HG03439 (cell line): ENCODE measurements around the gene PDE6B.
"Not testable (repeated sequence)": the region's sequence is repeated elsewhere in the genome, so short reads cannot be mapped to it uniquely, and the experiment has no call there.

Source experiments
- ATAC-seq: cut with Tn5 transposase; IDR thresholded peaks from one replicate; pipeline ENCODE4 v1.9.1; 2021; ENCODE audit warnings: mild to moderate bottlenecking, moderate library complexity; ENCODE audit not compliant: unreplicated experiment

The PDE6B gene

GRCh38 chr4:635066-635835, 9.9 kb downstream of the PDE6B start:
- not testable (repeated sequence) for ATAC-seq

GRCh38 chr4:635851-636627, 10.7 kb downstream of the PDE6B start:
- no peak for ATAC-seq

DNA sequence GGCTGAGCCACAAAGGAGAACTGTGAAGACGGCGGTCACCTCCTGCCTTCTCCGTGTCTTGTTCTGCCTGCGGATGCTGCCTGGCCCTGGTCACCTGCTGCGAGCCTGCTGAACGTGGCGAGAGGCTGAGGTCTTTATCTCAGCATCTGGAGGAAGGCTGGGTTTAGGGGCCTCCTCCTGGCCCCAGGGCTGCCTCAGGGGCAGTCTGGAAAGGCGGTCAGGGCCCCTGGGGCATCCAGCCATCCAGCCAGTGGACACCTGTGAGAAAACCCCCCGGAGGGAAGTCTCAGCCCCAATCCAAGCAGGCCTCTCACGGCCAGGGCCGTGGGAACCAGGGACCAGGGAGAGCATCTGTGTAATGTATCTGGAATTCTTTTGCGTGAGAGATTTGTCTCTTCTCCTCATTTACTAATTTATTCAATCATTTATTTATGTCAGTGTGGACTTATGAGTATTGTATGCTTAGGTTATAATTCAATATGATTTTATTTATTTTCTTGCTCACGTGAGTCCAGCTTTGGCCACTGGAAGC, 11.3 kb downstream of the PDE6B start:
- no peak for ATAC-seq

DNA sequence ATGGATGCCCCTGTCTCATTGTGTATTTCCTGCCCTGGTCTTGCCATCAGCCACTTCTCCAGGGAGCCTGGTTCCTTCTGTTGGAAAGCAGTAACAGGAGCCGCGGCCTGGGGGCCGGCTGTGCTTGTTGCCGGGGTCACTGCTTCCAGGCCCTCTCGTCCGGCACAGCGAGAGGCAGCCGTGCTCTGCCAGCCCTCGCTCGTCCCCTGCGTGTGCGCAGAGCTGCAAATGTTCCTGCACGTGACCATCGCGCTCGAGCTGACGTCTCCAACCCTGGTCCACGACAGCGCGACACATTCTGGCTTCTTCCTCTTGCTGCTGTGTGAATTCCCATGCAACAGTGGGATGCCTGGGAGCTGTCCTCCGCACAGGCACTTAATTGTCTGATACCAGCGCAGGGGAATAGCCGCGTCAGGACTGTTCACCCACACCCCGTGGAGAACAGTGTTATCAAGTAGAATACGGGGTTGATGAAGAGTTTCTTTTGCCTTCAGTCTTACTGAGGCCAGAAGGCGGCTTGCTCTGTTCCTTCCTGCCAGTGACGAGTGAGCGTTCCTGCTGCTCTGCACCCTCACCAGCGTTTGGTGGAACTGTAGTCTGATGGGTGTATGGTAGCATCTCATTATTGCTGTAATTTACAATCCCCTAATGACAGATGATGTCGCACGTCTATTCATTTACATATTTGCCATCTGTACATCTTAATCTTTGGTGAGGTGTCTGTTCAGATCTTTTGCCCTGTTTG, 12.3 kb downstream of the PDE6B start:
- ATAC-seq: no peak

- ATAC-seq: not testable (repeated sequence)
Measured at GRCh38 chr4:642366-642765, 17.0 kb downstream of the PDE6B start.

DNA sequence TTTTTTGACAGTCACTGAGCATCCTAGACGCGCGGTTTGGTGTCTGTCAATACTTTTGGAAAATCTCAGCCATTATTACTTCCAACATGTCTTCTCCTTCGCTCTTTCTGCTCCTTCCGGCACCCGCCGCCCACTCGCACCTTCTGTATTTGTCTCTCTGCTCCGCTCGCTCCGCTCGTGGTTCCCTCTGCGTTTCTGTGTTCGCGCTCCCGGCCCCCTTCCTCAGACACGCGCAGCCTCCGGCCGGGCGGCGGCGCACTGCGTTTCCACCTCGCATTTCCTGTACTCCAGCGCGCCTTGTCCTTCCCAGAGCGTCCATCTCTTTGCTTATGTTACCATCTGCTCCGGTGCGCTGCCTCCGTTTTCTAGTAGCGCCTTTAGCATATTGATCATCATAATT, 21.1 kb downstream of the PDE6B start:
- ATAC-seq: no peak

GRCh38 chr4:647481-647880, 22.1 kb downstream of the PDE6B start:
- no peak for ATAC-seq

DNA sequence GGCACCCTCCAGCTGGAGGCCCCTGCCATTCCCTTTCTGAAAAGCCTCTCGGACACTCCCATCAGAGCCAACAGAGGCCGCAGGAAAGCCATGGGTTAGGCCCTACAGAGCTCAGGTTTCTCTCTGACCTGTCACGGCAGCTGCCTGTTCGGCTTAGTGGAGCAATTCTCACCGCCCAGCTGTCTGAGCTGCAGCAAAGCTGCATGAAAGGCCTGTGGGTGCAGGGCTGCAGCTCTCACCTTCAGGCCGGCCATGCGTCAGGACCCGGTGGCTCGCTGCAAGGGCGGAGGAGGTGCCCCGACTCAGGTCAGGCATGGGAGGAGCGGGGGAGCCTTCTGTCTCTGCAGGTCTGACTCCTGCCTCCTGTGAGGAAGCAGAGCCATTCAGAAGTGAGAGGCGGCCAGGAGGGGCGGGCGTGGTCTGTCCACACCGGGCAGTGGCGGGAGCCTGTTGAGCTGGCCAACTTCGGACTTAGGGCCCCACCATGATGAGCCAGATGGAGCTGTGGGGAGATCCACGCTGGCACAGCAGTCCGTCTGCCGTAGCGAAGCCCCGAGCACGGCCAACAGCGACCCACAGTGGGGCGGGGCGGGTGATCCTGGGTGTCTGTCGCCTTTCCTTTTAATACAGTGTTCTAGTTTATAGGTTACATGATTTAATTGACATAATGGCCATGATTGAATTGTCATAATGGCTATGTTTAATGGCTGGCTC, 23.4 kb downstream of the PDE6B start:
- ATAC-seq: no peak

- no peak for ATAC-seq
Measured at GRCh38 chr4:649293-649625, 23.9 kb downstream of the PDE6B start.

GRCh38 chr4:649751-650310, 24.5 kb downstream of the PDE6B start:
- ATAC-seq: no peak

GRCh38 chr4:650461-650860, 25.1 kb downstream of the PDE6B start:
- ATAC-seq: no peak

- no peak for ATAC-seq
Measured at GRCh38 chr4:650951-651883, 25.8 kb downstream of the PDE6B start.

DNA sequence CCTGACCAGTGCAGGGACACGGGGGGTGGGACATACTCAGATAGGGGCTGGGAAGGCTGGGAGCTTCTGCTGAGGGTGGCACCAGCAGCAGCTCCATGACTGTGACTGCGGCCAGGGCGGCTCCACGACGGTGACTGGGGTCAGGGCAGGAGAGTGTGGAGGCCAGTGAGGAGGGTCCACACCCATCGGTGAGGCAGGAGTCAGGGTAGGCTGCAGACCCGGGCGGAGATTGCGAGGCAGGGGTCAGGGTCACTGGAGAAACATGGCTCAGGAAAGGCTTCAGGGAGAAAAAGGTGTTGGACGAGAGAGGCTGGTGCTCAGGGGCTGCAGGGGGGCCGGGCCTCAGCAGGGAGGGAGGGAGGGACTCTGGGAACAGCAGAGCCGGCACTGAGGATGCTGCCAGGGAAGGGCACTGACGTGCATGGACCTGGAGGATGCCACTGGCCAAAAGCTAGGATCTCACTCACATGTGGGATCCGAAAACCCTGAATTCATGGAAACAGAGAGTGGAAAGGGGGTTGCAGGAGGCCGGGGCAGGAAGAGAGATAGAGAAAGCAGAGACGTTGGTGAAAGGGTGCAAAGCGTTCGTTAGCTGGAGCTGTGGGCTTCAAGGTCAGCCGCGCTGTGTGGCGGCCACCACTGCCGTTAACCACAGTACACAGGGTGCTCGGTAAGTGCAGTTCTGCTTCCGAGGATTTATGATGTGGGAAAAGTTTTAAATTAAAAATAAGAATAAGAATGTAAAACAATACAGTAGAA, 26.7 kb downstream of the PDE6B start:
- no peak for ATAC-seq

- ATAC-seq: no peak
Measured at GRCh38 chr4:653080-653821, 27.9 kb downstream of the PDE6B start.

GRCh38 chr4:653831-654502, 28.6 kb downstream of the PDE6B start:
- no peak for ATAC-seq

DNA sequence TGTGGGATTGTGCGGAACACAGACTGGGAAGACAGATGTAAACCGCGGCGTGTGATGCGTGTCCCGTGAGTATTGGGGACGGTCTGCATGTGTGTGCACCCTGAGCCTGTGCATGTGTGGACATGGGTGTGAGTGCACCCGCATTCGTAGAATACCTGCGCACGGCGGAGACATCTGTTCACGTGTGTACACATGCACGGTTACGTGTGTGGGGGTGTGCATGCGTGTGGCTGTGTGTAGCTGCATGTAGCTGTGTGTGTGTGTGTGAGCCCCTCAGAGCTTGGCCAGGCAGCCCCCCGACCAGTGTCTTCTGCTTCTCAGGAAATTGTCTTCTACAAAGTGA, 29.1 kb downstream of the PDE6B start:
- no peak for ATAC-seq

DNA sequence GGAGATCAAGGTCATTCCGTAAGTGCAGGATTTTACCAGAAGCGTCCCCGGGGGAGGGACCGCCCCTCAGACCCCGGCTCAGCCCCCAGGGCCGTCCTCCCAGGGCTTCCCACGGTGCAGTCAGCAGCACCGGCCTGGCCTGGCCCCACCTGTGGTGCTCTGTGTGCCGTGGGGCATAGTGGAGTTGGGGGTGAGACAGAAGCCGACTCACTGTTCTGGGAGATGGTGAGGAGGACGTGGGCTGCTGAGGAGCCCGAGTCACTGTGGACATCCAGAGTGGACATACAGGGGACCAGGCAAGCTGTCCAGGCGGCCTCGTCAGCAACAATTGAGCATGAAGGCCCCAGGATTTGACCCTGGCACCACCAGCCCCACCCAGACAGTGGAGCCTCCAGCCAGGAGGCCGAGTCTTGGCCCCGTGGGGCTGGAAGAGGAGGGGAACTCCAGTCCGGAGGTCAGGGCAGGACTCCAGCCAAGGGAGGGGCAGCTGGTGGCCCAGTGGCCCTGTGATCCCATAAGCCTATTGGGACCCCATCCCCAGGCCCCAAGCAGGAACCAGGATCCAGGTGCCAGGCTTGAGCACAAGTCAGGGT, 29.6 kb downstream of the PDE6B start:
- ATAC-seq: no peak
